Colonic mucosa (tissue), 4 donors: ENCODE data around the gene PTRHD1. TPM values are rescaled to one million over a fixed set of nuclear protein-coding genes. Genes with fewer than 3 reads are reported as not detected.

ENCODE experiments used
- DNase-seq: peaks from one replicate; pipeline ENCODE4 v3.0.0-alpha.2; 2020
- H3K27ac ChIP-seq: fragments of 200-600 bp; one replicate; pipeline ENCODE4 v1.8.0; 2021
- H3K27me3 ChIP-seq: fragments of 200-600 bp; one replicate; pipeline ENCODE4 v1.8.0; 2021
- H3K36me3 ChIP-seq: fragments of 200-600 bp; one replicate; pipeline ENCODE4 v1.8.0; 2021
- H3K4me1 ChIP-seq: fragments of 200-600 bp; one replicate; pipeline ENCODE4 v1.8.0; 2021; ENCODE audit warnings: mild to moderate bottlenecking
- H3K4me3 ChIP-seq: fragments of 200-600 bp; one replicate; pipeline ENCODE4 v1.8.0; 2021
- H3K9ac ChIP-seq, 2 donors: one replicate each; pipeline ENCODE4 v1.7.0; 2013; ENCODE audit warnings: control low read depth in 2 of 2, low read depth in 2 of 2, low read length in 2 of 2
- H3K9me3 ChIP-seq: fragments of 200-600 bp; one replicate; pipeline ENCODE4 v1.8.0; 2021
- intact Hi-C: fragments of 100-400 bp; cut with DNase I; formaldehyde crosslinking; loops from one replicate; pipeline ENCODE4 v1.14.1; 2022
- total RNA-seq, 2 donors: library from RNA; stranded (reverse); fragmentation: NEBNext Ultra II Directional in 1 of 2; extraction: Animal tissue kit (Norgen Biotek cat#: 25700) in 1 of 2; gene quantifications; one replicate each; pipeline ENCODE4 v1.2.1, GENCODE V29; 2021
- TF ChIP-seq, protein P1 (sequence below): fragments of 200-600 bp; IDR thresholded peaks from one replicate; pipeline ENCODE4 v1.8.0; 2022; ENCODE audit warnings: antibody characterized with exemption, mild to moderate bottlenecking
- donor health status: healthy.
- donor health status: DM: no; HTN: no; CAD: no.
- donor health status: DM: no; HTN: no; CAD: no.

PTRHD1 gene
- total RNA-seq, 2 donors from 2014 or later, result 38.2 to 47.6 TPM

- Histone ChIP-seq H3K36me3 (no peaks in the 10 kb centered on the region), H3K27ac (no peak overlapping the region), H3K4me3 (no peak overlapping the region), H3K4me1 (no peaks in the 10 kb centered on the region), H3K9ac (no peak overlapping the region), H3K9me3 (no peaks in the 10 kb centered on the region), H3K27me3 (no peaks in the 10 kb centered on the region)
- no peak for DNase-seq
- TF ChIP-seq, protein P1, sequence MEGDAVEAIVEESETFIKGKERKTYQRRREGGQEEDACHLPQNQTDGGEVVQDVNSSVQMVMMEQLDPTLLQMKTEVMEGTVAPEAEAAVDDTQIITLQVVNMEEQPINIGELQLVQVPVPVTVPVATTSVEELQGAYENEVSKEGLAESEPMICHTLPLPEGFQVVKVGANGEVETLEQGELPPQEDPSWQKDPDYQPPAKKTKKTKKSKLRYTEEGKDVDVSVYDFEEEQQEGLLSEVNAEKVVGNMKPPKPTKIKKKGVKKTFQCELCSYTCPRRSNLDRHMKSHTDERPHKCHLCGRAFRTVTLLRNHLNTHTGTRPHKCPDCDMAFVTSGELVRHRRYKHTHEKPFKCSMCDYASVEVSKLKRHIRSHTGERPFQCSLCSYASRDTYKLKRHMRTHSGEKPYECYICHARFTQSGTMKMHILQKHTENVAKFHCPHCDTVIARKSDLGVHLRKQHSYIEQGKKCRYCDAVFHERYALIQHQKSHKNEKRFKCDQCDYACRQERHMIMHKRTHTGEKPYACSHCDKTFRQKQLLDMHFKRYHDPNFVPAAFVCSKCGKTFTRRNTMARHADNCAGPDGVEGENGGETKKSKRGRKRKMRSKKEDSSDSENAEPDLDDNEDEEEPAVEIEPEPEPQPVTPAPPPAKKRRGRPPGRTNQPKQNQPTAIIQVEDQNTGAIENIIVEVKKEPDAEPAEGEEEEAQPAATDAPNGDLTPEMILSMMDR, result no peak
- intact Hi-C loops, result no loop called here
Measured at GRCh38 chr2:24745825-24746224, 47.4 kb downstream of the PTRHD1 start.

- TF ChIP-seq, protein P1, result no peak
- intact Hi-C loops, result no loop called here
- Histone ChIP-seq H3K4me3 (no peak overlapping the region), H3K27me3 (no peaks in the 10 kb centered on the region), H3K36me3 (no peaks in the 10 kb centered on the region), H3K27ac (no peak overlapping the region), H3K9ac (no peak overlapping the region), H3K9me3 (no peaks in the 10 kb centered on the region), H3K4me1 (no peaks in the 10 kb centered on the region)
- no peak for DNase-seq
Measured at GRCh38 chr2:24744356-24744755, 48.8 kb downstream of the PTRHD1 start.

DNA sequence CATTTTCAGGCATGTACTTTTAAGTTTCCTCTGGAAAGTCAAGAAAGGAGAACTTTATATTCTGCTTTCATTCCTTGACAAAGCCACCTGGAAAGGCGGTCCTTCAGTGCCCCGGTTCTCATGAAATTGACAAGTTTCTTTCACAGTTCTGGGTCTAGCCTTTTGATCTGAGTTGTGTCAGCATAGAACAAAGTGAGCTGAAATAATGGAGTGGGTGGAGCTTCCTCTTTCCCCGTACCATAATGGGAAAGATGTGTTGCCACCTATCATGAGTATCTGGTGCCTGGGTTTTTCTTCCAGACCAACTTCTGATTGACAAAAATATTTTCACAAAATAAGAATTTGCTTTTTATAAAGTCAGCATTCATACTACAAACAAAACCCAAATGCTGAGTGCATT is 49.3 kb downstream of the PTRHD1 start:
- no peaks in the 10 kb centered on the region for H3K9me3 ChIP-seq
- no peaks in the 10 kb centered on the region for H3K4me1 ChIP-seq
- no peaks in the 10 kb centered on the region for H3K27me3 ChIP-seq
- TF ChIP-seq, protein P1, result no peak
- intact Hi-C loops, result no loop called here
- H3K36me3 ChIP-seq, result no peaks in the 10 kb centered on the region
- no peak overlapping the region for H3K27ac ChIP-seq
- DNase-seq, result no peak
- H3K4me3 ChIP-seq, result no peak overlapping the region
- no peak overlapping the region for H3K9ac ChIP-seq

DNA sequence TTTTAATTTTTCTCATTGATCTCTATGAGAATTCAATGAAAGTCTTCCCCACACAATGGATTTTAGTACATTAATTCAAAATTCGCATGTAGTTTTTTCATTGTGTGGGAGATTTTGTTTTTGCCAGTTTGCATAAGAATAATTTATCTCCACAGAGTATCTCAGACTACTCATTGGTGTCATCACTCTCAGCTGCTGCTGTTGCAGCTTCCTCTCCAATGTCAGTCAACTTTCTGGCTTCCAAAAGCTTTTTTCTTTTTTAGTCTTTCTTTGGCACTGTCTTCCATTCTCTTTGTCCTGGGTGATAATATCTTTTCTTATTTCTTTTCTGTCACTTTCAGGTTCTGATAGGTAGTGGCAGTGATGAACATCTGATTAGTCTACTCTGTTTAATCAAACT is 50.5 kb downstream of the PTRHD1 start:
- H3K27me3 ChIP-seq, result no peaks in the 10 kb centered on the region
- no peaks in the 10 kb centered on the region for H3K9me3 ChIP-seq
- H3K27ac ChIP-seq, result no peak overlapping the region
- no peak overlapping the region for H3K9ac ChIP-seq
- H3K4me1 ChIP-seq, result no peaks in the 10 kb centered on the region
- H3K36me3 ChIP-seq, result no peaks in the 10 kb centered on the region
- TF ChIP-seq, protein P1, result no peak
- intact Hi-C loops, result no loop called here
- H3K4me3 ChIP-seq, result no peak overlapping the region
- DNase-seq, result no peak

DNA sequence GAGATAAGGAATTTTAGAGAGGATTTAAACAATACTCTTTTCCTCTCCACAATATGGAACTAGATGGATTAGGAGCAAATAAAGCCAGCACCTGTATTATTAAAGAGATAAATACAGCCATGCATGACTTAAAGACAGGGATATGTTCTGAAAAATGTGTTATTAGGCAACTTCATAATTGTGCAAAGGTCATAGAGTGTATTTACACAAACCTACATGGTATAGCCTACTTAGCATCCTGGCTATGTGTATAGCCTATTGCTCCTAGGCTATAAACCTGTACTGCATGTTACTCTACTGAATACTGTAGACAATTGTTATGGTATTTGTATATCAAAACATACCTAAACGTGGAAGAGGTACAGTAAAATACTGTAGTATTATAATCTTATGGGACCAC is 53.0 kb downstream of the PTRHD1 start:
- Histone ChIP-seq H3K9me3 (no peaks in the 10 kb centered on the region), H3K27ac (no peak overlapping the region), H3K4me3 (no peak overlapping the region), H3K36me3 (no peaks in the 10 kb centered on the region), H3K27me3 (no peaks in the 10 kb centered on the region), H3K4me1 (no peaks in the 10 kb centered on the region), H3K9ac (no peak overlapping the region)
- intact Hi-C loops, result no loop called here
- no peak for DNase-seq
- TF ChIP-seq, protein P1, result no peak

Other genes with a start within 250 kb of the PTRHD1 start
- 10 to 100 TPM in 1 of 2 donors, 1 to 10 TPM in 1; 6.8 to 26.8 TPM for gene CENPO, start within 50 bp of the PTRHD1 start, total RNA-seq
- gene ADCY3, start 126.8 kb upstream of the PTRHD1 start, total RNA-seq, result 10 to 100 TPM; 25.2 to 33.7 TPM
- gene DNAJC27, start 178.6 kb upstream of the PTRHD1 start, total RNA-seq, result 1 to 10 TPM; 3.4 to 3.9 TPM
- 1 to 10 TPM; 1.7 to 1.8 TPM for gene EFR3B, start 248.7 kb upstream of the PTRHD1 start, total RNA-seq